Muscle layer of colon (tissue), 2 donors: ENCODE data around the gene DSC2.

Experiments
- H3K27ac ChIP-seq: one replicate; pipeline ENCODE4 v1.7.0; 2013; ENCODE audit warnings: low read depth, mild to moderate bottlenecking, low read length, moderate library complexity
- H3K27me3 ChIP-seq, 2 donors: one replicate each; pipeline ENCODE4 v1.7.0; 2013; ENCODE audit warnings: low read length in 2 of 2, mild to moderate bottlenecking in 2 of 2; ENCODE audit not compliant: insufficient read depth in 2 of 2, control insufficient read depth in 1 of 2
- H3K36me3 ChIP-seq: one replicate; pipeline ENCODE4 v1.7.0; 2013; ENCODE audit warnings: mild to moderate bottlenecking, low read length; ENCODE audit not compliant: insufficient read depth
- H3K4me1 ChIP-seq: one replicate; pipeline ENCODE4 v1.7.0; 2013; ENCODE audit warnings: mild to moderate bottlenecking, low read length; ENCODE audit not compliant: insufficient read depth
- H3K4me3 ChIP-seq, 2 donors: one replicate each; pipeline ENCODE4 v1.7.0; 2013; ENCODE audit warnings: low read length in 2 of 2, low read depth in 1 of 2, mild to moderate bottlenecking in 1 of 2, moderate library complexity in 1 of 2
- H3K9ac ChIP-seq: one replicate; pipeline ENCODE4 v1.7.0; 2013; ENCODE audit warnings: low read length
- H3K9me3 ChIP-seq: one replicate; pipeline ENCODE4 v1.7.0; 2013; ENCODE audit warnings: mild to moderate bottlenecking, low read length
- donor health status: abdominal sarcoma.
- donor health status: Adenocarcinoma of cecum.

DSC2 gene

DNA sequence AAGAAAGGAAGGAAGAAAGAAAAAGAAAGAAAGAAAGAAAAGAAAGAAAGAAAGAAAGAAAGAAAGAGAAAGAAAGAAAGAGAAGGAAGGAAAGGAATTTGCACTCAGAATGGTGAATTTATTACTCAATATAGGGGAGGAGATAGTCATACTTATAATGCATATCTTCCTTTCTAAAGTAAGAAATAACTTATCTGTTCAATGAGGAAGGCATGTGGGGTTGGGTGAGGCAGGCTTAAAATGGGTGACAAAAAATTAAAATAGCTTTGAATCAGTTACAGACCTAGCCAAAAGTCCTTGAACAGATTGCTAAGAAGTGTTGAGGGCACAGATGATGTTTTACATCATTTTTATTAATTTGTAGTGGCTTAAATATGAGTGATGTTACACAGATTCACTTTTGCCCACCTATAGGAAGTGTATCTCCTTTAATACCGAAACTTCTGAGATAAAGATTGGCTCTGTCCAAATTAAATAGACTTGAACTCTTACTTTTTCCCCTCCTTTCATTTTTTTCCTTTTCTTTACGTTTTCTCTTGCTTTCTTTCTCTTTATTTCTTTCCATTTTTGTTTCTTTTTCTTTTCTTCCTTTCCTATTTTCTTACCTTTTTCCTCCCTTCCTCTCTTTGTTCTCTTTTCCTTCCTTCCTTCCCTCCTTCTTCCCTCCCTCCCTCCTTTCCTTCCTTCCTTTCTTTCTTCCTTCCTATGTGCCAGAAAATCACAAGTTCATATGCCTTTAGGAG, 14.8 kb upstream of the DSC2 start:
- H3K4me1 ChIP-seq: no peaks in the 10 kb centered on the region
- H3K9ac ChIP-seq: no peak overlapping the region
- no peaks in the 10 kb centered on the region for H3K9me3 ChIP-seq

GRCh38 chr18:31112804-31113203, 10.6 kb upstream of the DSC2 start:
- Histone ChIP-seq H3K36me3 (no peaks in the 10 kb centered on the region), H3K4me3 (no peak overlapping the region), H3K27ac (no peak overlapping the region), H3K9me3 (no peaks in the 10 kb centered on the region), H3K4me1 (no peaks in the 10 kb centered on the region), H3K27me3 (no peaks in the 10 kb centered on the region), H3K9ac (no peak overlapping the region)

More for the DNA sequence above, 14.8 kb upstream of the DSC2 start:
- Histone ChIP-seq H3K4me3 (no peak overlapping the region), H3K36me3 (no peaks in the 10 kb centered on the region), H3K27me3 (no peaks in the 10 kb centered on the region), H3K27ac (no peak overlapping the region)

GRCh38 chr18:31105733-31106132, 3.5 kb upstream of the DSC2 start:
- Histone ChIP-seq H3K4me1 (no peaks in the 10 kb centered on the region), H3K9ac (no peak overlapping the region), H3K27ac (no peak overlapping the region), H3K27me3 (peaks cover 0 to 7% of the 10 kb centered on the region in 2 donors), H3K9me3 (no peaks in the 10 kb centered on the region), H3K36me3 (no peaks in the 10 kb centered on the region), H3K4me3 (no peak overlapping the region)

- peaks cover 0 to 7% of the 10 kb centered on the region in 2 donors for H3K27me3 ChIP-seq
- no peak overlapping the region for H3K9ac ChIP-seq
- no peaks in the 10 kb centered on the region for H3K9me3 ChIP-seq
- no peaks in the 10 kb centered on the region for H3K4me1 ChIP-seq
- H3K27ac ChIP-seq: no peak overlapping the region
- no peaks in the 10 kb centered on the region for H3K36me3 ChIP-seq
- no peak overlapping the region for H3K4me3 ChIP-seq
Observed at GRCh38 chr18:31104444-31104843, 2.2 kb upstream of the DSC2 start.

GRCh38 chr18:31103423-31103822, 1.2 kb upstream of the DSC2 start:
- H3K9ac ChIP-seq: no peak overlapping the region
- H3K36me3 ChIP-seq: no peaks in the 10 kb centered on the region
- H3K4me3 ChIP-seq: no peak overlapping the region
- H3K27me3 ChIP-seq: peaks cover 0 to 7% of the 10 kb centered on the region in 2 donors
- no peak overlapping the region for H3K27ac ChIP-seq
- H3K9me3 ChIP-seq: no peaks in the 10 kb centered on the region
- no peaks in the 10 kb centered on the region for H3K4me1 ChIP-seq

- Histone ChIP-seq H3K27me3 (peaks cover 0 to 7% of the 10 kb centered on the region in 2 donors), H3K4me3 (no peak overlapping the region), H3K9ac (no peak overlapping the region), H3K27ac (no peak overlapping the region), H3K4me1 (no peaks in the 10 kb centered on the region), H3K36me3 (no peaks in the 10 kb centered on the region), H3K9me3 (no peaks in the 10 kb centered on the region)
Observed at GRCh38 chr18:31102941-31103340, 720 bp upstream of the DSC2 start.

DNA sequence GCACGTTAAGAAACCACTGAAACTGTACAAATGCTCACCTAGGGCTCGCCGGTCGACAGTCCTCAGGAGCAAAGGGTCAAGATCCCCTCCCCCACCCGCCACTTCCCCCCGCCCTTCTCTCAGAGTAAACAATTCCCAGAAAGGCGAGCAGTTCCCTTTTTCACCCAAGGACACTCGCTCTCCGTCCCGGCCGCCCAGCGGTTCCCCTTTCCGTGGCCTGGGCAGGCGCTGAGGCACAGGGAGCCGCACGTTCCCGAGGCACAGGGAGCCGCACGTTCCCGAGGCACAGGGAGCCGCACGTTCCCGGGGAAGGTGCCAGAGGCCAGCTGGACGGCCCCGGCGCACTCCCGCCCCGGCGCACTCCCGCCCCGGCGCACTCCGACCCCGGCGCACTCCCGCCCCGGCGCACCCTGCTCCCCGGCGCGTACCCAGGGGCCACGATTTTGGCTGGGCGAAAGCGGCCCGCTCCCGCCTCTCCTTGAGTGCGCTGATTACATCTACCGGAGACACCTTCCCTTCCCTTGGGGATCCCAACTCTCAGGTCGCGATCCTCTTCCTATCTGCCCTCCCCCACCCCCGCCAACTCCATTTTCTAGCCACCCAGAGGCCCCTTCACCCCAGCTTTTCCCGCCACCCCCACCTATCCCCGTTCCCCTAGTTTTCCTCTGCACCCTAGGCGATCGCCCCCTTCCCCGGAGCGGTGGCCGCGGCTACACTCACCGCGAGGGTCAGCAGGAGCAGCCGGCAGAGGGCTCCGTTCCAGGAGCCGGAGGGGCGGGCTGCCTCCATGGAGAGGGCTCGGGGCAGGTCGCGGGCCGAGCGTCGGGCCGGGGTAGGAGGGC, 817 bp downstream of the DSC2 start:
- H3K4me1 ChIP-seq: no peaks in the 10 kb centered on the region
- H3K27me3 ChIP-seq: peaks cover 0 to 7% of the 10 kb centered on the region in 2 donors
- H3K9me3 ChIP-seq: no peaks in the 10 kb centered on the region
- H3K27ac ChIP-seq: peak overlapping the region; percentile 34
- H3K9ac ChIP-seq: no peak overlapping the region
- H3K36me3 ChIP-seq: no peaks in the 10 kb centered on the region
- H3K4me3 ChIP-seq: peak overlapping the region; percentile 43 to 54

GRCh38 chr18:31100436-31101182, 1.6 kb downstream of the DSC2 start:
- Histone ChIP-seq H3K36me3 (no peaks in the 10 kb centered on the region), H3K27me3 (peaks cover 0 to 7% of the 10 kb centered on the region in 2 donors), H3K4me1 (no peaks in the 10 kb centered on the region), H3K27ac (peak overlapping the region; percentile 58), H3K9ac (no peak overlapping the region), H3K9me3 (no peaks in the 10 kb centered on the region), H3K4me3 (peak overlapping the region; percentile 43 to 54)

DNA sequence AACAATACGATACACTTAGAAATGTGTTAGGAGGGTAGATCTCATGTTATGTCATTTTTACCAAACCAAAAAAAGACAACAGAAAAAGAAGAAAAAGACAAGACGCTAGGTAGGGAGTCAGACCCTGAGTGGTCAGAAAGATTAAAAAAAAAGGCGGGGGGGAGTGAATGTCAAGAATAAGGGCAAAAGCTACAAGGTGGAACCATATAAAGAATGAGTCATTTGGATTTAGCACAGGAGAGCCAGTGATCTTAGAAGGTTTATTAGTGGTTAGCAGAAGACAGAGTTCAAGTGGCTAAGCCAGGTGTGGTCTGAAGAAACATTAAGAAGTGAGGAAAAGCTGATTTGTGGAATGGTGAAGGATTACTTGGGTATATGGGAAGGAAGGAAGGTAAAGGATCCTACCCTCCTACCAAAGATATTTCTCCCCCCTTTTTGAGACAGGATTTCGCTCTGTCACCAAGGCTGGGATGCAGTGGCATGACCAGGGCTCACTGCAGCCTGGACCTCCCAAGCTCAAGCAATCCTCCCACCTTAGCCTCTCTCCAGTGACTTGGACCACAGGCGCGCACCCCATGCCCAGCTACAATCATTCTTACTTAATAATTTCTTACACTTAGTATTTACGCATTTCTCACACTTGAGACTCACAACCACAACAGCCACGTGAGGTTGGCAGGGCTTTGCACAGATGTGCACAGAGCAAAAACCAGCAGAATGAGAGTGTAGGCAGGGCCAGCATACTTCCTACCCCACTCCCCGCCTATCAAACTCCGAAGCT, 2.6 kb downstream of the DSC2 start:
- H3K4me1 ChIP-seq: no peaks in the 10 kb centered on the region
- no peaks in the 10 kb centered on the region for H3K36me3 ChIP-seq
- no peak overlapping the region for H3K4me3 ChIP-seq
- H3K27me3 ChIP-seq: peaks cover 0 to 7% of the 10 kb centered on the region in 2 donors
- no peaks in the 10 kb centered on the region for H3K9me3 ChIP-seq
- H3K9ac ChIP-seq: no peak overlapping the region
- H3K27ac ChIP-seq: no peak overlapping the region

DNA sequence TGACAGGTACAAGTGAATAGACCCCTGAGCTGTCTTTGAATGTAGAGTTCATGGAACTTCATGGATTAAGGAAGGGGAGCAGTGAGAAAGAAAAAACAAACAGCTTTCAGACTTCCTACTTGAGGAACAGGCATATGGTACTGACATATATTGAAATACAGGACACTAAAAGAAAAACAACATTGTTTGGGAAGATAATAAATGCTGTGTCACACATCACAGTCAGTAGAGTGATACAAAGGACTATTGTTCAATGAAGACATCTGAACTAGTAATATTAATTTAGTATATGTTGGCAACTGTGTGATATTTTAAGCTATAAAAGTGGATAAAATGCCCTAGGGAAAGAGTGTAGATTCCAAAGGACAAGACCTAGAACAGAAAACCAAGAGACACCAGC, 3.3 kb downstream of the DSC2 start:
- Histone ChIP-seq H3K9me3 (no peaks in the 10 kb centered on the region), H3K4me1 (no peaks in the 10 kb centered on the region), H3K27me3 (peaks cover 0 to 7% of the 10 kb centered on the region in 2 donors), H3K4me3 (no peak overlapping the region), H3K27ac (no peak overlapping the region), H3K9ac (no peak overlapping the region), H3K36me3 (no peaks in the 10 kb centered on the region)
